Measurements from ENCODE around the gene NTM.

The NTM gene

DNA sequence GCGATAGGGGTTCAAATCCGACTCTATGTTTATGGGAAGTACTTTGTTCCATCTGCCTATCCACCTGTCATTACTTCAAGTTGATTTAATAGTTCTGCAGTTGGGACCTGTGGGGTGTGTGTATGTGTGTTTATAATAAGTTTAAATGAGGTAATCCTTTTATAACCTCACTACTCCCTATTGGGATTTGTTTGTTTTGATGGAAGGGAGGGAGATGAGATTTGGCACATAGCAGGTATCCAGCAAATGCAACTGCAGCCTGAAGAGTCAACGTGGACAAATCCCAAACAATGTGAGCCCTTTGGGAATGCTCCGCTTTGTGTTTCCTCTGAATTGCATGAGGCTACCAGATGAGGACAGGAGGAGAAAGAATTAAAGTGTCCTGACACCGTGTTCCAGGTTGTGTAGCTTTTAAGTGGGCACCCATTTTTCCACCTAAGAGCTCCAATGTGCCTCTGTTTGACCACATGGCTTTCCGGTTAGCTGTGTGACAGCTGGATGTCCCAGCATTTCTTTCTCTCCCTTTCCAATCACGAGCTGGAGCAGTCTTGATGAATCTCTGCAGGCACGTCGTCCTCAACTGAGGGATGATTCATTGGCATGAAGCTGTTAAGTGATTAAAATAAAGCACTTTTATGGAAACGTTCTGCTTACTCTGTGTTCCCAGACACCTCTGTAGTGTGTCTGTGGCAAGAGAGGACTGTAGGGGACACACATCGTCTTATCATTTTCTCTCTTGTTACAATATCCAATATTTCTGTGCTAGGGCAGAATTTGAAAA, 610.7 kb downstream of the NTM start:
- Histone ChIP-seq H3K4me1 (ENCODE audit: control insufficient read depth, insufficient read depth, low read length, poor library complexity, severe bottlenecking) (peaks cover 30% of the 10 kb centered on the region), H3K36me3 (ENCODE audit: control insufficient read depth, insufficient read depth, low read length) (no peaks in the 10 kb centered on the region), H3K27ac (ENCODE audit: low read depth, low read length, severe bottlenecking) (no peak overlapping the region), H3K9me3 (ENCODE audit: control insufficient read depth, low read length) (peaks cover 2% of the 10 kb centered on the region), H3K4me3 (ENCODE audit: extremely low read depth, insufficient read depth, low read length, poor library complexity, severe bottlenecking) (no peak overlapping the region)
- WGBS, 2 experiments (ENCODE audit: insufficient coverage in 2 of 2) = 66 to 80% methylated on average over 5 to 6 of the region's 11 CpGs

- no peak overlapping the region for H3K4me3 ChIP-seq (ENCODE audit: extremely low read depth, insufficient read depth, low read length, poor library complexity, severe bottlenecking)
- H3K36me3 ChIP-seq (ENCODE audit: control insufficient read depth, insufficient read depth, low read length) = no peaks in the 10 kb centered on the region
- WGBS, 2 experiments (ENCODE audit: insufficient coverage in 2 of 2) = 30 to 38% methylated on average over 2 to 3 of the region's 3 CpGs
- peaks cover 2% of the 10 kb centered on the region for H3K9me3 ChIP-seq (ENCODE audit: control insufficient read depth, low read length)
- no peak overlapping the region for H3K27ac ChIP-seq (ENCODE audit: low read depth, low read length, severe bottlenecking)
- peaks cover 20% of the 10 kb centered on the region for H3K4me1 ChIP-seq (ENCODE audit: control insufficient read depth, insufficient read depth, low read length, poor library complexity, severe bottlenecking)
Observed at GRCh38 chr11:131982154-131982553, 611.7 kb downstream of the NTM start.

- H3K9me3 ChIP-seq (ENCODE audit: control insufficient read depth, low read length) = peaks cover 2% of the 10 kb centered on the region
- no peaks in the 10 kb centered on the region for H3K36me3 ChIP-seq (ENCODE audit: control insufficient read depth, insufficient read depth, low read length)
- 86% methylated on average over 1 of the region's 4 CpGs; no CpG with 5 or more reads in 1 of the 2 experiments for WGBS, 2 experiments (ENCODE audit: insufficient coverage in 2 of 2)
- no peak overlapping the region for H3K4me3 ChIP-seq (ENCODE audit: extremely low read depth, insufficient read depth, low read length, poor library complexity, severe bottlenecking)
- H3K4me1 ChIP-seq (ENCODE audit: control insufficient read depth, insufficient read depth, low read length, poor library complexity, severe bottlenecking) = peaks cover 7% of the 10 kb centered on the region
- H3K27ac ChIP-seq (ENCODE audit: low read depth, low read length, severe bottlenecking) = no peak overlapping the region
Observed at GRCh38 chr11:131985846-131986301, 615.5 kb downstream of the NTM start.

- H3K9me3 ChIP-seq (ENCODE audit: control insufficient read depth, low read length) = peaks cover 2% of the 10 kb centered on the region
- H3K4me3 ChIP-seq (ENCODE audit: extremely low read depth, insufficient read depth, low read length, poor library complexity, severe bottlenecking) = no peak overlapping the region
- no peaks in the 10 kb centered on the region for H3K4me1 ChIP-seq (ENCODE audit: control insufficient read depth, insufficient read depth, low read length, poor library complexity, severe bottlenecking)
- 88 to 100% methylated on average over 2 of the region's 2 CpGs for WGBS, 2 experiments (ENCODE audit: insufficient coverage in 2 of 2)
- no peak overlapping the region for H3K27ac ChIP-seq (ENCODE audit: low read depth, low read length, severe bottlenecking)
- H3K36me3 ChIP-seq (ENCODE audit: control insufficient read depth, insufficient read depth, low read length) = no peaks in the 10 kb centered on the region
Observed at GRCh38 chr11:131987703-131988102, 617.3 kb downstream of the NTM start.

DNA sequence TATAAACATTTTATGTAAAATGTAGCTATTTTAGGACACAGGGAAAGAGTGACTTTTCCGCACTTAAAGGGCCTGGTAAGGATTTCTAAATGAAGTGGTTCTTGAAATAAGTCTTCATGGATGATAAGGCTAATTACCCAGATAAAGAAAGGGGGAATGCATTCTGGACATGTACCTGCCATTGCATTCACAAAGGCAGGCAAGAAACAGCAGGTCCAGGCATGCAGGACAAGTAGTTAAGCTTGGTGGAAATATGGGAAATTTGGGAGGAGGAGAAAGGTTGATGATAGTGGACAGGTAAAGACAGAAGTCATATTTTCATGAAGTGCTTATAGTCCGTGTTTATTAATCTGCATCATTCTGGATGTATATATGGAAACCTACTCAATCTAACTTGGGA, 621.2 kb downstream of the NTM start:
- H3K27ac ChIP-seq (ENCODE audit: low read depth, low read length, severe bottlenecking) = no peak overlapping the region
- no peaks in the 10 kb centered on the region for H3K4me1 ChIP-seq (ENCODE audit: control insufficient read depth, insufficient read depth, low read length, poor library complexity, severe bottlenecking)
- H3K4me3 ChIP-seq (ENCODE audit: extremely low read depth, insufficient read depth, low read length, poor library complexity, severe bottlenecking) = no peak overlapping the region
- H3K36me3 ChIP-seq (ENCODE audit: control insufficient read depth, insufficient read depth, low read length) = no peaks in the 10 kb centered on the region
- 64 to 100% methylated on average over 1 of the region's 2 CpGs for WGBS, 2 experiments (ENCODE audit: insufficient coverage in 2 of 2)
- peaks cover 13% of the 10 kb centered on the region for H3K9me3 ChIP-seq (ENCODE audit: control insufficient read depth, low read length)

DNA sequence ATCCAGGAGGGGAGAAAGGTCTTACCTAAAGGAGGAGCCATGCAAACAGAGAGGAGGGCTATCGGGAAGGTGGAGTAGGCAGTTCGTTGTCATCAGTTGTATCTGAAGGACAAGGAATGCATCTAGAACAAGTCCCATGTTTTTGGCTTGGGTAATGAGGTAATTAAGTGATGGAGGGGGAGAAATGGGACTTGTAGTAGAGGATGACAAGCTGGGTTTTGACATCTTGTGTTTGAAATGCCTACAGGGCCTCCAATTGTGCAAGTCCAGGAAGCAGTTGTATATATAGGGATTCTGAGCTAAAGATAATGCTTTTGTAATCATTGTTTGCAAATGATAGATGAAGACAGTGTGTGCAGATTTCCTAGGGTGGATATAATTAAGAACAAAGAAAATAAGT, 622.8 kb downstream of the NTM start:
- Histone ChIP-seq H3K9me3 (ENCODE audit: control insufficient read depth, low read length) (peaks cover 13% of the 10 kb centered on the region), H3K4me1 (ENCODE audit: control insufficient read depth, insufficient read depth, low read length, poor library complexity, severe bottlenecking) (no peaks in the 10 kb centered on the region), H3K27ac (ENCODE audit: low read depth, low read length, severe bottlenecking) (no peak overlapping the region), H3K36me3 (ENCODE audit: control insufficient read depth, insufficient read depth, low read length) (no peaks in the 10 kb centered on the region), H3K4me3 (ENCODE audit: extremely low read depth, insufficient read depth, low read length, poor library complexity, severe bottlenecking) (no peak overlapping the region)
- WGBS, 2 experiments (ENCODE audit: insufficient coverage in 2 of 2) = 95 to 100% methylated on average over 2 of the region's 2 CpGs

- Histone ChIP-seq H3K4me1 (ENCODE audit: control insufficient read depth, insufficient read depth, low read length, poor library complexity, severe bottlenecking) (no peaks in the 10 kb centered on the region), H3K4me3 (ENCODE audit: extremely low read depth, insufficient read depth, low read length, poor library complexity, severe bottlenecking) (no peak overlapping the region), H3K36me3 (ENCODE audit: control insufficient read depth, insufficient read depth, low read length) (no peaks in the 10 kb centered on the region), H3K9me3 (ENCODE audit: control insufficient read depth, low read length) (peaks cover 13% of the 10 kb centered on the region), H3K27ac (ENCODE audit: low read depth, low read length, severe bottlenecking) (no peak overlapping the region)
- WGBS, 2 experiments (ENCODE audit: insufficient coverage in 2 of 2) = 67 to 86% methylated on average over 3 of the region's 5 CpGs
Observed at GRCh38 chr11:131998020-131998419, 627.6 kb downstream of the NTM start.

DNA sequence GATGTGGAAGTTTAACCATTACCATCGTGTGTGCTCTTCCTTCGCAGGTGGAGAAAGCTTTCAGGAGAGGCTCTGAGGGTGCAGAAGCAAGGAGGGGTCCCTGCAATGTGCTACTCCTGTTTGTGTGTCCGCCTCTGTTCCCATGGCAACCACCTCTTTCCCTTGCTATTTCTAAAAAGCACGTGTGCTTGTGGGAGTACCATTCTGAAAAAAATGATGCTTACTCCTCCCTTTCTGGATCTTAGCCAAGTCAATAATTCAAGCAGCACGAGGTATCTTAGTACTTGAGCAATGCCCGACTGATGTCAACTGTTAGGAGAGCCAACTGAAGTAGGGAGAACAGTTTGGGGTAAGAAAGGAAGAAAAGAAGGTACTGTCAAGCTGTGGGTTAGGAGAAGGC, 628.7 kb downstream of the NTM start:
- H3K27ac ChIP-seq (ENCODE audit: low read depth, low read length, severe bottlenecking) = no peak overlapping the region
- peaks cover 13% of the 10 kb centered on the region for H3K9me3 ChIP-seq (ENCODE audit: control insufficient read depth, low read length)
- no peak overlapping the region for H3K4me3 ChIP-seq (ENCODE audit: extremely low read depth, insufficient read depth, low read length, poor library complexity, severe bottlenecking)
- H3K36me3 ChIP-seq (ENCODE audit: control insufficient read depth, insufficient read depth, low read length) = no peaks in the 10 kb centered on the region
- H3K4me1 ChIP-seq (ENCODE audit: control insufficient read depth, insufficient read depth, low read length, poor library complexity, severe bottlenecking) = no peaks in the 10 kb centered on the region
- 69 to 75% methylated on average over 4 to 5 of the region's 6 CpGs for WGBS, 2 experiments (ENCODE audit: insufficient coverage in 2 of 2)

DNA sequence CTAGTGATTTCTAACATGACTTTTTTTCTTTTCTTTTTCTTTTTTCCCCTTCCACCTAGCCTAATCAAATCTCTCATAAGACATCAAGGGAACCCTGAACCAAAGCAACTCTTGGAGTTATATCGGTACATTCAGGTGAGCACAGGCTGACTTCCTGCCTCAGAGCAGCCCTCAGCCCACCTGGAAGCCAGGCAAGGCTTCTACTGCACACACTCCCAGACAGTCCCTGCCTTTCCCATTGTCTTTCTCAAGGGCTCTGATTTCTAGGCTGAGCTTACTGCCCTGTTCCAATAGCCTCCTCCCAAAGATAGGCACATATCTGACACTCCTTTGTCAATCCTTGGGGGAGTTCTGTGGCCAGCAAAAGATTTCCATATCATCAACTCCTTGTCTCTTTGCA, 629.5 kb downstream of the NTM start:
- Histone ChIP-seq H3K36me3 (ENCODE audit: control insufficient read depth, insufficient read depth, low read length) (no peaks in the 10 kb centered on the region), H3K4me3 (ENCODE audit: extremely low read depth, insufficient read depth, low read length, poor library complexity, severe bottlenecking) (no peak overlapping the region), H3K4me1 (ENCODE audit: control insufficient read depth, insufficient read depth, low read length, poor library complexity, severe bottlenecking) (no peaks in the 10 kb centered on the region), H3K9me3 (ENCODE audit: control insufficient read depth, low read length) (peaks cover 13% of the 10 kb centered on the region), H3K27ac (ENCODE audit: low read depth, low read length, severe bottlenecking) (no peak overlapping the region)
- WGBS, 2 experiments (ENCODE audit: insufficient coverage in 2 of 2) = 80 to 90% methylated on average over 1 of the region's 1 CpG

DNA sequence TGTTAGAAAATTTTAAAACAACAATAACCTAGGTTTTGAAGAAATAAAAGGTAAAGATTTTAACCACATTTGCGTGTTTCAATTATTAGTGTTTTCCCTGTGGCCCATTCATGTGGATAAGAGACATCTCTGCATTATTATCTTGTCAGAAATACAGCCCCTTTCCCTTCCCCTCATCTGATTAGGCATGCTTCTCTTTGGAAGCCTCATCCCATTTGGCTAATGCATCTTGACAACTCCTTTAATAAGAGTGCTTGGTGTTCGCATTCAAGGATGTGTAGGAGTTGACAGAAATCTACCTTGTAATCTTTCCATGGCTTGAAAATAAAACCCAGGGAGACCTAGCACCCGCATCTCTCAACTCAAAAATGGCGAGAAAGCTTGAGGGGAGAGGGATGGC, 635.5 kb downstream of the NTM start:
- 89 to 100% methylated on average over 1 to 3 of the region's 4 CpGs for WGBS, 2 experiments (ENCODE audit: insufficient coverage in 2 of 2)
- no peak overlapping the region for H3K27ac ChIP-seq (ENCODE audit: low read depth, low read length, severe bottlenecking)
- no peak overlapping the region for H3K4me3 ChIP-seq (ENCODE audit: extremely low read depth, insufficient read depth, low read length, poor library complexity, severe bottlenecking)

GRCh38 chr11:132006884-132007580, 636.6 kb downstream of the NTM start:
- Histone ChIP-seq H3K9me3 (ENCODE audit: control insufficient read depth, low read length) (no peaks in the 10 kb centered on the region), H3K4me1 (ENCODE audit: control insufficient read depth, insufficient read depth, low read length, poor library complexity, severe bottlenecking) (no peaks in the 10 kb centered on the region), H3K36me3 (ENCODE audit: control insufficient read depth, insufficient read depth, low read length) (no peaks in the 10 kb centered on the region), H3K4me3 (ENCODE audit: extremely low read depth, insufficient read depth, low read length, poor library complexity, severe bottlenecking) (no peak overlapping the region), H3K27ac (ENCODE audit: low read depth, low read length, severe bottlenecking) (no peak overlapping the region)
- WGBS, 2 experiments (ENCODE audit: insufficient coverage in 2 of 2) = 74 to 75% methylated on average over 4 to 5 of the region's 7 CpGs

More for the DNA sequence above, 635.5 kb downstream of the NTM start:
- Histone ChIP-seq H3K9me3 (ENCODE audit: control insufficient read depth, low read length) (no peaks in the 10 kb centered on the region), H3K36me3 (ENCODE audit: control insufficient read depth, insufficient read depth, low read length) (no peaks in the 10 kb centered on the region), H3K4me1 (ENCODE audit: control insufficient read depth, insufficient read depth, low read length, poor library complexity, severe bottlenecking) (no peaks in the 10 kb centered on the region)
